Breast epithelium (tissue), 4 donors: ENCODE data around the gene MAST4. TPM values are rescaled to one million over a fixed set of nuclear protein-coding genes. Genes with fewer than 3 reads are reported as not detected.

ENCODE experiments used
- DNase-seq, 2 donors: peaks; one replicate each; pipeline ENCODE4 v3.0.0-alpha.2; 2019; ENCODE audit warnings: low spot score in 2 of 2
- H3K27ac ChIP-seq, 2 donors: fragments of 200-600 bp; sonication (generic) in 1 of 2; one replicate each; pipeline ENCODE4 v1.5.1; 2016 to 2019; ENCODE audit warnings: mild to moderate bottlenecking in 1 of 2
- H3K27me3 ChIP-seq, 2 donors: fragments of 200-600 bp; sonication (generic) in 1 of 2; one replicate each; pipeline versions ENCODE4 v1.5.1 to v1.6.0; 2017 to 2019; ENCODE audit warnings: control low read depth in 1 of 2, mild to moderate bottlenecking in 1 of 2
- H3K36me3 ChIP-seq: fragments of 200-600 bp; one replicate; pipeline ENCODE4 v1.5.1; 2019
- H3K4me1 ChIP-seq, 2 donors: fragments of 200-600 bp; sonication (generic); one replicate each; pipeline ENCODE4 v1.5.1; 2016 to 2019; ENCODE audit warnings: control low read depth in 1 of 2
- H3K4me3 ChIP-seq, 3 donors: fragments of 200-600 bp; sonication (generic); 1 replicate in 2 of 3; 2 replicates in 1 of 3; pipeline ENCODE4 v1.5.1; 2016 to 2019; ENCODE audit warnings: mild to moderate bottlenecking in 3 of 3, moderate library complexity in 2 of 3
- H3K9me3 ChIP-seq, 2 donors: fragments of 200-600 bp; sonication (generic) in 1 of 2; one replicate each; pipeline ENCODE4 v1.5.1; 2016 to 2019; ENCODE audit warnings: control low read depth in 1 of 2
- POLR2A ChIP-seq: fragments of 450-650 bp; IDR thresholded peaks from one replicate; pipeline ENCODE4 v1.6.1; 2016; ENCODE audit warnings: antibody characterized with exemption, mild to moderate bottlenecking, moderate library complexity
- POLR2AphosphoS5 ChIP-seq, 3 donors: sonication (generic); formaldehyde crosslinking; IDR thresholded peaks; one replicate each; pipeline ENCODE4 v1.6.1; 2017; ENCODE audit warnings: antibody characterized with exemption in 3 of 3
- intact Hi-C: fragments of 100-400 bp; cut with DNase I; formaldehyde crosslinking; loops from one replicate; pipeline ENCODE4 v1.15.1; 2023; ENCODE audit warnings: low total_unique reads
- total RNA-seq, 3 donors: library from RNA; depleted of rRNA; stranded (reverse); fragments of >200 nt; gene quantifications; one replicate each; pipeline ENCODE4 v1.1.0, GENCODE V29; 2016
- TF ChIP-seq, protein P1 (sequence below), 3 donors: fragments of 450-650 bp; IDR thresholded peaks; one replicate each; pipeline ENCODE4 v1.5.1; 2016 to 2017; ENCODE audit warnings: antibody characterized with exemption in 3 of 3, mild to moderate bottlenecking in 3 of 3, moderate library complexity in 3 of 3

MAST4 gene
- total RNA-seq, 3 donors from 2014 or later = 28.0 to 61.5 (median 50.1) TPM

DNA sequence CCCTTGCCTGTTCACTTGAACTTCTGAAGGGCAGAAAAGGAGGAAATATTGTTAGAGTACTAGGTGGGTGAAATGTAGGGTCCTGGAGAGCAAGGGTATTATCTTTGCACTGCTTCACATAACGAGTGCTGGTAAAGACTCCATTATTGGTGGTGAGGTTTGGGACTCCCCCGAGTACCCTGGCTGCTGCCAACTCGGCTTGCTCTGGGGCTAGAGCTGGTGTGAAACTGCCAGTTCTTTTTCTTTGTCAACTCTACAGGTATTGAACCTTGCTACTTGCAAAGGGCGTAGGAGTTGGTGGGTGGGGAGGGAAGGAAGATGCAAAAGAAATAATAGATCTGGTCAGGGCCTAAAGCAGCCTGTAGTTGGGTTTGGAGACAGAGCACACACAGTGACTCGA is 16.0 kb downstream of the MAST4 start:
- no peak for DNase-seq
- H3K27ac ChIP-seq = no peak overlapping the region
- H3K36me3 ChIP-seq = no peaks in the 10 kb centered on the region
- intact Hi-C loops = no loop called here
- H3K9me3 ChIP-seq = no peaks in the 10 kb centered on the region
- TF ChIP-seq, protein P1, sequence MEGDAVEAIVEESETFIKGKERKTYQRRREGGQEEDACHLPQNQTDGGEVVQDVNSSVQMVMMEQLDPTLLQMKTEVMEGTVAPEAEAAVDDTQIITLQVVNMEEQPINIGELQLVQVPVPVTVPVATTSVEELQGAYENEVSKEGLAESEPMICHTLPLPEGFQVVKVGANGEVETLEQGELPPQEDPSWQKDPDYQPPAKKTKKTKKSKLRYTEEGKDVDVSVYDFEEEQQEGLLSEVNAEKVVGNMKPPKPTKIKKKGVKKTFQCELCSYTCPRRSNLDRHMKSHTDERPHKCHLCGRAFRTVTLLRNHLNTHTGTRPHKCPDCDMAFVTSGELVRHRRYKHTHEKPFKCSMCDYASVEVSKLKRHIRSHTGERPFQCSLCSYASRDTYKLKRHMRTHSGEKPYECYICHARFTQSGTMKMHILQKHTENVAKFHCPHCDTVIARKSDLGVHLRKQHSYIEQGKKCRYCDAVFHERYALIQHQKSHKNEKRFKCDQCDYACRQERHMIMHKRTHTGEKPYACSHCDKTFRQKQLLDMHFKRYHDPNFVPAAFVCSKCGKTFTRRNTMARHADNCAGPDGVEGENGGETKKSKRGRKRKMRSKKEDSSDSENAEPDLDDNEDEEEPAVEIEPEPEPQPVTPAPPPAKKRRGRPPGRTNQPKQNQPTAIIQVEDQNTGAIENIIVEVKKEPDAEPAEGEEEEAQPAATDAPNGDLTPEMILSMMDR (IDR thresholded peaks at IDR 0.05) = no peak
- TF ChIP-seq POLR2AphosphoS5 (IDR thresholded peaks at IDR 0.05) (no peak), POLR2A (no peak)
- H3K4me1 ChIP-seq = no peaks in the 10 kb centered on the region
- no peak overlapping the region for H3K4me3 ChIP-seq
- no peaks in the 10 kb centered on the region for H3K27me3 ChIP-seq

DNA sequence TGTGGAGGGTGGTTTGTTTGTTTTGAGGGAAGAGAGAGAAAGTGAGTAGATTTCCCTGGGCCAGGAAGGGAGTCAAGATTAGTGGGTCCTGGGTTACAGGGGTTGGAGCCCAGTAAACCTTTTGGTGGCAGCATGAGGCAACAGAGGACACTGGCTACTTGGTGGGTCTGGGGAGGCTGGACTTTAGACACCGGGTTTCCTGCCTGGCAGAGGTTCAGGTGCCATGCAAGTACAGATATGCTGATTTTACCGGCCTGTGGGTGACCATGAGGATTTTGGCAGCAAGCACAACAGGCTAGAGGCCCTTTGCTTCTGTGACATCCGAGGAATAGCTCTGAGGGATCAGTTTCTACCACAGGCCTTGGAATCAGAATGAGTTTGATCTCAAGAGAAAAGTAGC is 18.9 kb downstream of the MAST4 start:
- Histone ChIP-seq H3K36me3 (no peaks in the 10 kb centered on the region), H3K27me3 (no peaks in the 10 kb centered on the region), H3K27ac (no peak overlapping the region), H3K9me3 (no peaks in the 10 kb centered on the region), H3K4me3 (no peak overlapping the region), H3K4me1 (no peaks in the 10 kb centered on the region)
- no peak for DNase-seq
- TF ChIP-seq POLR2A (no peak), POLR2AphosphoS5 (IDR thresholded peaks at IDR 0.05) (no peak)
- TF ChIP-seq, protein P1 (IDR thresholded peaks at IDR 0.05) = no peak
- intact Hi-C loops = no loop called here

DNA sequence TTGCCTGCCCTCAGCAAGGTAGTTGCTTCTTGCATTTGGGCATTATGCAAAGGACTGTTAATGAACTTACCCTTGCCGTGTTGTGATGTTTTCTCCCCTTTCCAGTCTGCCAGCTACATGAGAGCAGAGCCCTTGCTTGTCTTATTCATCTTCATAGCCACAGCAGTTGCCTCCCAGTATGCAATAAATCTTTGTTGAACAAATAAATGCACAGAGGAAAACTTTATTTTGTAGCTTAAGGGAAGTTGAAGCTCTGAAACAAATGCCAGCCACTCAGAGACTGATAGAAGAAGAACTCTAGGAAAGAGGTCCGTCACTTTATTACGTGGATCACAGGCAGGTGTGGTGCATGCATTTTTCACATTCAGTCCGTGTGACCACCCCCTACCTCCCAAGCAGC is 19.7 kb downstream of the MAST4 start:
- no peaks in the 10 kb centered on the region for H3K4me1 ChIP-seq
- no peaks in the 10 kb centered on the region for H3K27me3 ChIP-seq
- no peak overlapping the region for H3K4me3 ChIP-seq
- intact Hi-C loops = no loop called here
- TF ChIP-seq POLR2AphosphoS5 (IDR thresholded peaks at IDR 0.05) (no peak), POLR2A (no peak)
- TF ChIP-seq, protein P1 (IDR thresholded peaks at IDR 0.05) = no peak
- DNase-seq = no peak
- H3K36me3 ChIP-seq = no peaks in the 10 kb centered on the region
- H3K27ac ChIP-seq = no peak overlapping the region
- H3K9me3 ChIP-seq = no peaks in the 10 kb centered on the region

DNA sequence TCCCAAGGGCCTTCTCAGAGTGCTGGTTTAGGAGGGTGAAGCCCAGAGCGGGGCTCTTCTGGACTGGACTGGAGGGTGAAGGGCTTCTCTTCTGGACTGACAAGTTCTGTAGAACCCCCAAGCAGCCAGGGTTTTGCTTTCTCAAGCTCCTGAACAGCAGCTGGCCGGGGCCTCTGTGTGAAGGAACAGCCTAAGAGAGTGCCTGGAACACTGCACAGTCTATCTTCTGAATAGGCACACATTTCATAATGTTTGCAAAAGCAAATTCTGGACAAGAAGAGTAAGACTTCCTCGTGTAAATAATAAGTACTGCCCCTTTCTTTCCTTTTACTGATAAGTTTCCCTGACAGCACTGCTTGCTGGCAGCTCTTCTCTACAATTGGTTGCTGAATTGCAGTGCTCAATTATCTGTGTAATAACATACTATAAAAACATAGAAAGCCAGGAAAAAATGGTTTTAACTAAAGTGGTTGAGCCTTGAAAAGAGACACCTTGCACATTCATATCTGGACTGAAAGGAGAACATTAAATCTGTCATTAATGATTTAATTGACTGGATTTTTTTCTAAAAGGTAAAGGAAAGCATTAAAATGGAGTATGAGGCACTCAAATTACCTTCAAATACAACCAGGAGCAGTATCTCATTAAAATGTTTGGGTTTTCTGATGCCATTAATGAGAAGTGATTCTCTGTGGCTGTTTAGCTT is 20.5 kb downstream of the MAST4 start:
- TF ChIP-seq, protein P1 (IDR thresholded peaks at IDR 0.05) = no peak
- no peak for TF ChIP-seq POLR2A
- no peak for TF ChIP-seq POLR2AphosphoS5 (IDR thresholded peaks at IDR 0.05)
- no peaks in the 10 kb centered on the region for H3K9me3 ChIP-seq
- no peaks in the 10 kb centered on the region for H3K4me1 ChIP-seq
- H3K27ac ChIP-seq = no peak overlapping the region
- no peak for DNase-seq
- no peak overlapping the region for H3K4me3 ChIP-seq
- intact Hi-C loops = no loop called here
- H3K27me3 ChIP-seq = no peaks in the 10 kb centered on the region
- no peaks in the 10 kb centered on the region for H3K36me3 ChIP-seq

DNA sequence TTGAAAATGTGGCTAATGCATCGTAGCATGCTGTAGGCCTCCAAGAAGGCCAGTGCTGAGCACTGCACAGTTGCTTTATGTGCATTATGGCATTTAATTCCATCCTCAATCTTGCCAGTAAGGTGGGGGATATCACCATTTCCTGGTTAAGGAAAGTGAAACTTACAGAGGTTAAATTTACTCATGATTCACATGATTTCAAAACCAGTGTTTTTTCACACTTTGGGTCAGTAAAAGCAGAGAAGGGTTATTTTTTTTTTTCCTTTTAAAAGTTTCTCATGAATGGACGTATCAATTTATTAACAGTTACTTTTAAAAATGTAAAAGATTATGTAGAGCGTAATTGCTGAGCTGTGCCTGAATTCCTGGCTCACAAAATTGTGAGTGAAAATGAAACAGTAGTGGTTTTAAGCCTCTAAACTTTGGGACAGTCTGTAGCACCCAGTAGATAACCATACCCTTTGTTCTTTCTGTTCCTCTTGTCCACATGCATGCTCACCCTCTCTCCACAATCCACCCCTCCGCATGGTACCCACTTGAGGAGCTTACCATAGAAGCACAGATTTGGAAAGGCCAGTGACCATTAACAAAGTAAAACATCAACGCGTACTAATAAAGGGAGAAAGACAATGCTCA is 21.2 kb downstream of the MAST4 start:
- TF ChIP-seq POLR2A (no peak), POLR2AphosphoS5 (IDR thresholded peaks at IDR 0.05) (no peak)
- TF ChIP-seq, protein P1 (IDR thresholded peaks at IDR 0.05) = no peak
- Histone ChIP-seq H3K4me1 (no peaks in the 10 kb centered on the region), H3K4me3 (no peak overlapping the region), H3K36me3 (no peaks in the 10 kb centered on the region), H3K27ac (no peak overlapping the region), H3K9me3 (no peaks in the 10 kb centered on the region), H3K27me3 (no peaks in the 10 kb centered on the region)
- no peak for DNase-seq
- intact Hi-C loops = no loop called here
